Small intestine (tissue), 16 donors: ENCODE results near the gene DAPK3. TPM values are rescaled to one million over a fixed set of nuclear protein-coding genes. Genes with fewer than 3 reads are reported as not detected.
A peak's percentile ranks its signal among the peaks of the same experiment; 100 is the strongest.

ENCODE experiments used
- DNase-seq, 2 donors: peaks; one replicate each; pipeline versions ENCODE4 v3.0.0 to v3.0.0-alpha.2; 2013
- FAIRE-seq: peaks from 2 replicates; lab custom pipeline; 2012; peaks lifted over from hg19 to GRCh38; lab: Jason Lieb, UNC
- H3K27ac ChIP-seq, 3 donors: one replicate each; pipeline ENCODE4 v1.5.1; 2013; ENCODE audit warnings: low read length in 2 of 3, mild to moderate bottlenecking in 2 of 3, control low read depth in 1 of 3, inconsistent platforms in 1 of 3, low read depth in 1 of 3, moderate library complexity in 1 of 3
- H3K27me3 ChIP-seq, 3 donors: one replicate each; pipeline ENCODE4 v1.6.1; 2013; ENCODE audit warnings: low read length in 3 of 3, inconsistent platforms in 1 of 3; ENCODE audit not compliant: control insufficient read depth in 3 of 3, insufficient read depth in 3 of 3
- H3K36me3 ChIP-seq, 3 donors: one replicate each; pipeline ENCODE4 v1.6.1; 2013; ENCODE audit warnings: low read length in 3 of 3, inconsistent platforms in 1 of 3, low read depth in 1 of 3, mild to moderate bottlenecking in 1 of 3, moderate library complexity in 1 of 3; ENCODE audit not compliant: control insufficient read depth in 3 of 3, insufficient read depth in 2 of 3
- H3K4me1 ChIP-seq, 3 donors: one replicate each; pipeline ENCODE4 v1.6.1; 2013; ENCODE audit warnings: low read length in 2 of 3, inconsistent platforms in 1 of 3, low read depth in 1 of 3, mild to moderate bottlenecking in 1 of 3, moderate library complexity in 1 of 3; ENCODE audit not compliant: control insufficient read depth in 3 of 3, insufficient read depth in 2 of 3
- H3K4me3 ChIP-seq, 3 donors: one replicate each; pipeline ENCODE4 v1.5.1; 2013; ENCODE audit warnings: low read length in 3 of 3, control low read depth in 1 of 3, inconsistent platforms in 1 of 3, low read depth in 1 of 3, mild to moderate bottlenecking in 1 of 3, moderate library complexity in 1 of 3
- H3K9me3 ChIP-seq, 2 donors: one replicate each; pipeline ENCODE4 v1.6.1; 2013; ENCODE audit warnings: low read depth in 1 of 2, low read length in 1 of 2; ENCODE audit not compliant: control insufficient read depth in 2 of 2, insufficient read depth in 1 of 2
- WGBS, 3 donors: extraction: QIAGEN DNeasy Blood & Tissue Kit; methylation state at CpG; one replicate each; pipeline ENCODE4 v1.1.7; 2013; 5-methylcytosine and 5-hydroxymethylcytosine counted together
- long read RNA-seq, 10 donors: transcript quantifications; one replicate each; lab custom pipeline, GENCODE V29; 2026
- polyA plus RNA-seq, 4 donors: library from polyadenylated mRNA; stranded (reverse) in 3 of 4; unstranded in 1 of 4; fragments of 200-250 nt in 3 of 4; fragments of 120-200 nt in 1 of 4; gene quantifications; one replicate each; pipeline versions ENCODE4 v1.2.1 to v1.2.3, GENCODE V29; 2013
- donor health status: healthy with polysubstance abuse.
- donor health status: control.
- donor health status: control.
- donor health status: Bipolar disorder and iron deficiency.
- donor health status: healthy.

The DAPK3 gene
- 10 to 100 TPM; 41.7 to 72.4 (median 60.5) TPM for polyA plus RNA-seq
- long read RNA-seq, donor 1 = 0 reads
- long read RNA-seq, donor 2, partial matches to known transcripts = 0 of 2 reads
- long read RNA-seq, donor 2, other reads (novel, unspliced or antisense) = 0 of 2 reads
- long read RNA-seq, donor 3, transcript DAPK3-206 (4 exons, 671 nt) = major isoform, 5 of 27 reads
- long read RNA-seq, donor 3, partial matches to known transcripts = 19 of 27 reads
- long read RNA-seq, donor 3, other reads (novel, unspliced or antisense) = 0 of 27 reads
- long read RNA-seq, donor 4 = 0 reads
- long read RNA-seq, donor 5, partial matches to known transcripts = 0 of 3 reads
- long read RNA-seq, donor 5, other reads (novel, unspliced or antisense) = 0 of 3 reads
- long read RNA-seq, donor 6, partial matches to known transcripts = 0 of 1 reads
- long read RNA-seq, donor 6, other reads (novel, unspliced or antisense) = 0 of 1 reads
- long read RNA-seq, donor 7, transcript DAPK3-205 (3 exons, 2,058 nt) = minor isoform, 5 of 33 reads
- long read RNA-seq, donor 7, transcript DAPK3-202 (9 exons, 2,257 nt) = major isoform, 6 of 33 reads
- long read RNA-seq, donor 7, partial matches to known transcripts = 5 of 33 reads
- long read RNA-seq, donor 7, other reads (novel, unspliced or antisense) = 14 of 33 reads
- long read RNA-seq, donor 8, partial matches to known transcripts = 0 of 1 reads
- long read RNA-seq, donor 8, other reads (novel, unspliced or antisense) = 0 of 1 reads
- long read RNA-seq, donor 9, partial matches to known transcripts = 0 of 2 reads
- long read RNA-seq, donor 9, other reads (novel, unspliced or antisense) = 0 of 2 reads
- long read RNA-seq, donor 10, partial matches to known transcripts = 0 of 16 reads
- long read RNA-seq, donor 10, other reads (novel, unspliced or antisense) = 12 of 16 reads

- FAIRE-seq (no peak), DNase-seq (peak; percentile 98)
- H3K36me3 ChIP-seq = peaks cover 7 to 54% (median 11%) of the 10 kb centered on the region in 3 donors
- no peaks in the 10 kb centered on the region for H3K9me3 ChIP-seq
- peak within 1 kb of the TSS; percentile 86 to 96 (median 95) for H3K4me3 ChIP-seq
- H3K27me3 ChIP-seq = no peaks in the 10 kb centered on the region
- H3K27ac ChIP-seq = peak within 1 kb of the TSS; percentile 87 to 92 (median 90)
- H3K4me1 ChIP-seq = peaks cover 7 to 42% (median 8%) of the 10 kb centered on the region in 3 donors
- 0 to 1% (median 1%) methylated on average over 45 to 73 of the region's 73 CpGs for WGBS, 3 donors
Observed at GRCh38 chr19:3970808-3971598, at the start of gene DAPK3. TSS of gene DAPK3 (minus strand) at chr19:3971099. CDS start at chr19:3969735, 1,364 bp downstream.

GRCh38 chr19:4019578-4019977 lies 48.7 kb upstream of the DAPK3 start:
- no peak overlapping the region for H3K27ac ChIP-seq
- no peaks in the 10 kb centered on the region for H3K9me3 ChIP-seq
- no peak for FAIRE-seq
- H3K4me1 ChIP-seq = peaks cover 0 to 14% (median 2%) of the 10 kb centered on the region in 3 donors
- H3K4me3 ChIP-seq = no peak overlapping the region
- no peak for DNase-seq
- no peaks in the 10 kb centered on the region for H3K27me3 ChIP-seq
- WGBS, 3 donors = 73 to 81% (median 78%) methylated on average over 16 to 17 of the region's 17 CpGs
- peaks cover 0 to 89% (median 5%) of the 10 kb centered on the region in 3 donors for H3K36me3 ChIP-seq

GRCh38 chr19:4018775-4019504 lies 48.0 kb upstream of the DAPK3 start:
- Histone ChIP-seq H3K27me3 (no peaks in the 10 kb centered on the region), H3K4me3 (no peak overlapping the region), H3K9me3 (no peaks in the 10 kb centered on the region), H3K36me3 (peaks cover 0 to 89% (median 3%) of the 10 kb centered on the region in 3 donors), H3K27ac (no peak overlapping the region), H3K4me1 (peaks cover 0 to 14% (median 2%) of the 10 kb centered on the region in 3 donors)
- no peak for FAIRE-seq
- DNase-seq = no peak
- whole genome bisulfite sequencing, 3 donors = 93% methylated on average over 15 to 19 of the region's 19 CpGs

GRCh38 chr19:4018140-4018613 lies 47.3 kb upstream of the DAPK3 start:
- peaks cover 0 to 89% (median 4%) of the 10 kb centered on the region in 3 donors for H3K36me3 ChIP-seq

GRCh38 chr19:4016903-4017638 lies 46.2 kb upstream of the DAPK3 start:
- no peak overlapping the region for H3K27ac ChIP-seq
- no peak for FAIRE-seq

More at GRCh38 chr19:4018140-4018613, 47.3 kb upstream of the DAPK3 start:
- Histone ChIP-seq H3K27me3 (no peaks in the 10 kb centered on the region), H3K27ac (no peak overlapping the region), H3K4me1 (peaks cover 0 to 14% (median 2%) of the 10 kb centered on the region in 3 donors), H3K4me3 (no peak overlapping the region), H3K9me3 (no peaks in the 10 kb centered on the region)
- WGBS, 3 donors = 85 to 90% (median 87%) methylated on average over 22 of the region's 22 CpGs
- no peak for DNase-seq
- FAIRE-seq = no peak

GRCh38 chr19:4016486-4016885 lies 45.6 kb upstream of the DAPK3 start:
- Histone ChIP-seq H3K4me3 (no peak overlapping the region), H3K27me3 (no peaks in the 10 kb centered on the region), H3K9me3 (no peaks in the 10 kb centered on the region), H3K4me1 (peaks cover 0 to 25% (median 2%) of the 10 kb centered on the region in 3 donors), H3K27ac (no peak overlapping the region), H3K36me3 (peaks cover 3 to 92% (median 4%) of the 10 kb centered on the region in 3 donors)
- FAIRE-seq (no peak), DNase-seq (no peak)
- WGBS, 3 donors = 82 to 89% (median 88%) methylated on average over 9 to 12 of the region's 12 CpGs

More at GRCh38 chr19:4016903-4017638, 46.2 kb upstream of the DAPK3 start:
- Histone ChIP-seq H3K9me3 (no peaks in the 10 kb centered on the region), H3K4me1 (peaks cover 0 to 22% (median 2%) of the 10 kb centered on the region in 3 donors), H3K27me3 (no peaks in the 10 kb centered on the region), H3K36me3 (peaks cover 3 to 93% (median 4%) of the 10 kb centered on the region in 3 donors), H3K4me3 (no peak overlapping the region)
- WGBS, 3 donors = 95 to 97% (median 96%) methylated on average over 14 to 15 of the region's 15 CpGs
- DNase-seq = no peak
